Adrenal gland (tissue), 5 donors: ENCODE measurements around the gene POU2F3.

ENCODE experiments used
- CTCF ChIP-seq, 6 experiments: fragments of 450-650 bp in 4 of 6; fragments of 200-600 bp in 2 of 6; sonication (generic) in 1 of 6; IDR thresholded peaks; 1 replicate in 5 of 6; 2 replicates in 1 of 6; pipeline versions ENCODE4 v1.5.1 to v1.8.0; 2016 to 2021; ENCODE audit warnings: antibody characterized with exemption in 6 of 6, mild to moderate bottlenecking in 2 of 6, moderate library complexity in 1 of 6
- POLR2A ChIP-seq, 2 donors: fragments of 450-650 bp; IDR thresholded peaks; one replicate each; pipeline ENCODE4 v1.6.1; 2017; ENCODE audit warnings: antibody characterized with exemption in 2 of 2, mild to moderate bottlenecking in 2 of 2, moderate library complexity in 1 of 2
- donor health status: DM: no; HTN: no; CAD: no.

DNA sequence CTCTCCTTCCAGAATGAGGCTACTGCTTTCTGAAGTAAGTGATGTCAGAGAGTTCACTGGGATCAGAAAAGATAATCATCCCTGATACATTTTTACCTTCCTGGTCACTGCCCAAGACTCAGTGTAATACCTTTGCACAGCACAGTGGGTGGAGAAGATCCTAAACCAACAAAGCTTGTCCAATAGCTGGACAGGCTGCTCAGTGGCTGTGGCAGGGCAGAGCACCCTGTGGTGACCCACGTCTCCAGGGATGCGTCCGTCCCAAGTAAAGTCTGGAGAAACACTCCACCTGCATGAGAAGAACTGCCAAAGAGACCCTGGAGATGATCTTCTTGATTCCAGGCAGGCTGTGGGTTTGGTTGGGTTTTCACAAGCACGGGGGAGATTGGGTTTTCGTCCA, 54.2 kb downstream of the POU2F3 start:
- TF ChIP-seq POLR2A (IDR thresholded peaks at IDR 0.05): no peak
- TF ChIP-seq CTCF (IDR thresholded peaks at IDR 0.05): no peak
